ENCODE measurements around the gene CCDC86. TPM values are rescaled to one million over a fixed set of nuclear protein-coding genes. Genes with fewer than 3 reads are reported as not detected.
A peak's percentile ranks its signal among the peaks of the same experiment; 100 is the strongest.

CCDC86 gene
- total RNA-seq, 1 donor from 2014 or later, result 4.7 TPM

GRCh38 chr11:60830478-60831142 is 11.3 kb upstream of the CCDC86 start:
- peak; percentile 5 for ATAC-seq
- DNase-seq (ENCODE audit: low spot score), result no peak

- ATAC-seq, result peak; percentile 99
Observed at GRCh38 chr11:60831143-60831500, 10.8 kb upstream of the CCDC86 start.

GRCh38 chr11:60831501-60832079 is 10.3 kb upstream of the CCDC86 start:
- ATAC-seq (no peak), DNase-seq (ENCODE audit: low spot score) (no peak)

More at GRCh38 chr11:60831143-60831500, 10.8 kb upstream of the CCDC86 start:
- peak; percentile 84 for DNase-seq (ENCODE audit: low spot score)

GRCh38 chr11:60834742-60835533 is 7.0 kb upstream of the CCDC86 start:
- DNase-seq (ENCODE audit: low spot score), result no peak
- ATAC-seq, result no peak

- ATAC-seq, result no peak
- DNase-seq (ENCODE audit: low spot score), result no peak
Observed at GRCh38 chr11:60835534-60835846, 6.4 kb upstream of the CCDC86 start.

- DNase-seq (ENCODE audit: low spot score) (no peak), ATAC-seq (no peak)
Observed at GRCh38 chr11:60836866-60837515, 4.9 kb upstream of the CCDC86 start.

- ATAC-seq (no peak), DNase-seq (ENCODE audit: low spot score) (no peak)
Observed at GRCh38 chr11:60838132-60838531, 3.8 kb upstream of the CCDC86 start.

GRCh38 chr11:60840470-60841430 is 1.2 kb upstream of the CCDC86 start:
- no peak for ATAC-seq

GRCh38 chr11:60842668-60843600 is 1.0 kb downstream of the CCDC86 start:
- no peak for ATAC-seq
- no peak for DNase-seq (ENCODE audit: low spot score)

More at GRCh38 chr11:60840470-60841430, 1.2 kb upstream of the CCDC86 start:
- no peak for DNase-seq (ENCODE audit: low spot score)

- ATAC-seq (no peak), DNase-seq (ENCODE audit: low spot score) (no peak)
Observed at GRCh38 chr11:60844045-60844869, 2.3 kb downstream of the CCDC86 start.

GRCh38 chr11:60844870-60845221 is 2.9 kb downstream of the CCDC86 start:
- ATAC-seq, result no peak
- no peak for DNase-seq (ENCODE audit: low spot score)

- no peak for ATAC-seq
- DNase-seq (ENCODE audit: low spot score), result no peak
Observed at GRCh38 chr11:60845338-60845737, 3.4 kb downstream of the CCDC86 start.

- DNase-seq (ENCODE audit: low spot score), result no peak
- no peak for ATAC-seq
Observed at GRCh38 chr11:60847281-60847680, 5.4 kb downstream of the CCDC86 start.

GRCh38 chr11:60847896-60848295 is 6.0 kb downstream of the CCDC86 start:
- ATAC-seq (no peak), DNase-seq (ENCODE audit: low spot score) (no peak)

- ATAC-seq, result no peak
- no peak for DNase-seq (ENCODE audit: low spot score)
Observed at GRCh38 chr11:60848714-60849151, 6.8 kb downstream of the CCDC86 start.

GRCh38 chr11:60849641-60850520 is 8.0 kb downstream of the CCDC86 start:
- DNase-seq (ENCODE audit: low spot score) (no peak), ATAC-seq (no peak)

- DNase-seq (ENCODE audit: low spot score), result no peak
- ATAC-seq, result no peak
Observed at GRCh38 chr11:60851327-60852104, 9.6 kb downstream of the CCDC86 start.

All from left lobe of liver (tissue), 2 donors.